ACC112 (cell line): ENCODE measurements around the gene TIGD1.
"Not testable (repeated sequence)": the region's sequence is repeated elsewhere in the genome, so short reads cannot be mapped to it uniquely, and the experiment has no call there.

Experiments used
- H2AFZ ChIP-seq: fragments of 200-600 bp; sonication (generic); one replicate; pipeline ENCODE4 v1.6.0; 2017; ENCODE audit warnings: antibody characterized with exemption, low read length; ENCODE audit not compliant: unreplicated experiment
- H3K27ac ChIP-seq: fragments of 200-600 bp; sonication (generic); 2 replicates; pipeline ENCODE4 v1.5.1; 2014; ENCODE audit warnings: low read depth, mild to moderate bottlenecking, antibody characterized with exemption, low read length, moderate library complexity
- H3K27me3 ChIP-seq: fragments of 200-600 bp; sonication (generic); 2 replicates; pipeline ENCODE4 v1.6.1; 2014; ENCODE audit warnings: mild to moderate bottlenecking, antibody characterized with exemption, low read length, moderate library complexity, mixed read lengths; ENCODE audit not compliant: insufficient read depth
- H3K36me3 ChIP-seq: fragments of 200-600 bp; sonication (generic); 2 replicates; pipeline ENCODE4 v1.6.1; 2016; ENCODE audit warnings: mild to moderate bottlenecking, antibody characterized with exemption, low read length, moderate library complexity, mixed read lengths; ENCODE audit not compliant: insufficient read depth
- H3K4me1 ChIP-seq: fragments of 200-600 bp; sonication (generic); one replicate; pipeline ENCODE4 v1.6.1; 2016; ENCODE audit warnings: low read length, mixed read lengths; ENCODE audit not compliant: insufficient read depth, unreplicated experiment, control insufficient read depth
- H3K4me3 ChIP-seq: fragments of 200-600 bp; sonication (generic); 2 replicates; pipeline ENCODE4 v1.5.1; 2014; ENCODE audit warnings: mild to moderate bottlenecking, low read depth, low read length
- H3K79me2 ChIP-seq: fragments of 200-600 bp; sonication (generic); one replicate; pipeline ENCODE4 v1.6.0; 2016; ENCODE audit warnings: low read length; ENCODE audit not compliant: control insufficient read depth, unreplicated experiment, insufficient read depth

Gene TIGD1

GRCh38 chr2:232570481-232570880 lies 20.1 kb upstream of the TIGD1 start:
- not testable (repeated sequence) for H3K27me3 ChIP-seq, H3K27ac ChIP-seq, H2AFZ ChIP-seq, H3K79me2 ChIP-seq, H3K4me3 ChIP-seq
- peaks cover 19% of the 10 kb centered on the region for H3K4me1 ChIP-seq
- H3K36me3 ChIP-seq = peaks cover 23% of the 10 kb centered on the region

- H2AFZ ChIP-seq = no peak overlapping the region
- H3K4me3 ChIP-seq = no peak overlapping the region
- H3K27me3 ChIP-seq = no peaks in the 10 kb centered on the region
- H3K27ac ChIP-seq = no peak overlapping the region
- peaks cover 23% of the 10 kb centered on the region for H3K36me3 ChIP-seq
- peaks cover 19% of the 10 kb centered on the region for H3K4me1 ChIP-seq
- no peaks in the 10 kb centered on the region for H3K79me2 ChIP-seq
These were observed 19.2 kb upstream of the TIGD1 start for GRCh38 chr2:232569541-232569940.

DNA sequence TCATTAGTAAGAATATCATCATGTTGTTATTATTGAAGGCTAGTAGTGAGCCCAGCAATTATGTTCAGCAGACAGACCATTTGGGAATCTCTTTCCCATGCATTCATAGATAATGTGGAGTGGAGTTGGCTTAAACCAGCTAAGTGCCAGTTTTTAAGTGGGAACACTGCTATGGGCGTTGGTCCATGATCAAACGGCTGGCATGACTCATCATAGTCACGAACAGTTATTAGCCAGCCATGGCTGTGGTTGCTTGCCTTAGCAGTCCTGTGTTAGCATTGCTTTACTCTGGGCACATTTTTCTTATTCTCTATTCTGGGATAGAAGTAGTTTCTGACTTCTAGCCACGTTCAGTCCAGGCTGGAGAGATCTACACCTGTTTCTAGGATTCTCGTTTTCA lies 17.8 kb upstream of the TIGD1 start:
- no peaks in the 10 kb centered on the region for H3K27me3 ChIP-seq
- no peaks in the 10 kb centered on the region for H3K79me2 ChIP-seq
- H3K36me3 ChIP-seq = peaks cover 33% of the 10 kb centered on the region
- peaks cover 19% of the 10 kb centered on the region for H3K4me1 ChIP-seq
- H3K4me3 ChIP-seq = no peak overlapping the region
- no peak overlapping the region for H2AFZ ChIP-seq
- H3K27ac ChIP-seq = peak overlapping the region; percentile 94

GRCh38 chr2:232567721-232568120 lies 17.4 kb upstream of the TIGD1 start:
- no peaks in the 10 kb centered on the region for H3K79me2 ChIP-seq
- peaks cover 19% of the 10 kb centered on the region for H3K4me1 ChIP-seq
- H3K27me3 ChIP-seq = no peaks in the 10 kb centered on the region
- peak overlapping the region; percentile 94 for H3K27ac ChIP-seq
- H3K36me3 ChIP-seq = peaks cover 29% of the 10 kb centered on the region
- no peak overlapping the region for H2AFZ ChIP-seq
- H3K4me3 ChIP-seq = no peak overlapping the region

GRCh38 chr2:232563580-232563979 lies 13.2 kb upstream of the TIGD1 start:
- Histone ChIP-seq H3K79me2 (no peaks in the 10 kb centered on the region), H3K4me1 (peaks cover 16% of the 10 kb centered on the region), H3K4me3 (no peak overlapping the region), H3K27ac (no peak overlapping the region), H3K36me3 (peaks cover 12% of the 10 kb centered on the region), H2AFZ (no peak overlapping the region), H3K27me3 (no peaks in the 10 kb centered on the region)

DNA sequence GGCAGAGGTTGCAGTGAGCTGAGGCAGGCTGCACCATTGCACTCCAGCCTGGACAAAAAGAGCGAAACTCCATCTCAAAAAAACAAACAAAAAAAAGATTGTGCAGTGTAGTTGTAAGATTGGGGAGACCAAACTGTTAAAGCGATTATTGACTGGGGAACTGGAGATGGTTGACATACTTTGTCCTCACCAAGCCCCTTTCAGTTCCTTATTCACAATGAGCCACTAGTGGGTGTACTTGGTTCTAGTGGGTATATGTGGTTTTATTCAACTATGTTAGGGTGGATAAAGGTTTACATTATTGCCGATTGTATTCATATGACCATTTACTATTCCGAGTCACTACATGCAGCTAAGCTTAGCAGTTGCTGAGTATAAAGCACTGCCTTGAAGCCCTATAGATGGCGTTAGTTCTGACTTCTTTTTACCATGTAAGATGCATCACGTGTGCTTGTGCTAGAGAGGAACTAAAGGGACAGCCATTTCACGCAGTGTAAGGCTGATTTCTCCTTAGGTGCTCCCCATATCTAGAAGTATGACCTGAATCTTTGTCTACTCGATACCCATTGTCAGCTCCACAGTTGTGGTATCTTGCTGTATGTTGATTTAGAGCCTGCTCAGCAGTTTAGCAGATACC lies 12.3 kb upstream of the TIGD1 start:
- peaks cover 7% of the 10 kb centered on the region for H3K4me1 ChIP-seq
- H3K27ac ChIP-seq = no peak overlapping the region
- H3K27me3 ChIP-seq = no peaks in the 10 kb centered on the region
- H3K36me3 ChIP-seq = peaks cover 16% of the 10 kb centered on the region
- no peak overlapping the region for H3K4me3 ChIP-seq
- H3K79me2 ChIP-seq = no peaks in the 10 kb centered on the region
- H2AFZ ChIP-seq = no peak overlapping the region

DNA sequence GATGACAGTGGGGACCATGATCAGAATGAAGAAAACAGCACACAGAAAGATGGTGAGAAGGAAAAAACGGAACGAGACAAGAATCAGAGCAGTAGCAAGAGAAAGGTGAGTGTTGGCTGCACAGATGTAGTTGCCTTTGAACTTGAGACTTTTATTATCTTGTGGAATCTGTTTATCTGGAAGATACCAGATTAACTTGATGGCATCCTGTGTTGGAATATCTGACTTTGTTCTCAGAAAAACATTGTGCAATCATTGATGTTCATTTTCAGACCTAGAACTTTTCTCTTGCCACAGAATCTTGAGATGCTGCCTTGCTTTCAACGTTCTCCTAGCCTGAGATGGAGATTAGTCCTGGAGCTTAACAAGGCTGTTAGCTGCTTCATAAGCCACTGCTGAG lies 6.1 kb upstream of the TIGD1 start:
- Histone ChIP-seq H3K79me2 (peaks cover 54% of the 10 kb centered on the region), H3K36me3 (peaks cover 15% of the 10 kb centered on the region; the same call in 1 of the 2 replicates), H3K27me3 (no peaks in the 10 kb centered on the region), H3K27ac (no peak overlapping the region), H2AFZ (no peak overlapping the region), H3K4me3 (no peak overlapping the region), H3K4me1 (peaks cover 5% of the 10 kb centered on the region)

- Histone ChIP-seq H2AFZ (no peak overlapping the region), H3K36me3 (peaks cover 16% of the 10 kb centered on the region; the same call in 1 of the 2 replicates), H3K79me2 (peaks cover 80% of the 10 kb centered on the region), H3K27ac (no peak overlapping the region), H3K4me1 (peaks cover 5% of the 10 kb centered on the region), H3K27me3 (no peaks in the 10 kb centered on the region), H3K4me3 (peak overlapping the region; percentile 89)
These were observed 1.4 kb upstream of the TIGD1 start for GRCh38 chr2:232551776-232552175.

DNA sequence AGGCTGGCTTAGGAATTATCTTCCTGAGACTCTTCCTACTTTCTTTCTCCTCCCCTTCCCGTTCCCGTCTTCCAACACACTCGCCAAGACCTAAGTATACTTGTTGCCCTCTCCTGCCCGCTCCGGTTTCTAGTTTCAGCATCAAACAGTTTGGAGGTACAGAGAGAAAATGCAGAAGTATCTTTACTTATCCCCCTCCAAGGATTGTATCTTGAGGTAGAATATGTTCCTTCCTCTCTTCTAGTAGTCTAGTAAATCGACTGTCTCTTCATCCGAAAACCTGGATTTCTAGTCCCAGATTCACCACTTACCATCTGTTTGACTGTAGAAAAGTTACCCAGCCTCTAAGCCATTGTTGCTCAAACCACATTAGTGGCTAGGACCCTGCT lies 887 bp upstream of the TIGD1 start:
- Histone ChIP-seq H3K36me3 (peaks cover 20% of the 10 kb centered on the region; the same call in 1 of the 2 replicates), H3K4me3 (peak overlapping the region; percentile 89), H3K4me1 (peaks cover 5% of the 10 kb centered on the region), H3K27ac (peak overlapping the region; percentile 98), H2AFZ (peak overlapping the region; percentile 39), H3K79me2 (peaks cover 74% of the 10 kb centered on the region), H3K27me3 (no peaks in the 10 kb centered on the region)

GRCh38 chr2:232549655-232550353 lies 553 bp downstream of the TIGD1 start:
- Histone ChIP-seq H3K4me1 (peaks cover 5% of the 10 kb centered on the region), H3K36me3 (peaks cover 20% of the 10 kb centered on the region; the same call in 1 of the 2 replicates), H3K79me2 (peaks cover 60% of the 10 kb centered on the region), H3K27ac (peak overlapping the region; percentile 98), H2AFZ (peak overlapping the region; percentile 92), H3K27me3 (no peaks in the 10 kb centered on the region), H3K4me3 (peak overlapping the region; percentile 89)

DNA sequence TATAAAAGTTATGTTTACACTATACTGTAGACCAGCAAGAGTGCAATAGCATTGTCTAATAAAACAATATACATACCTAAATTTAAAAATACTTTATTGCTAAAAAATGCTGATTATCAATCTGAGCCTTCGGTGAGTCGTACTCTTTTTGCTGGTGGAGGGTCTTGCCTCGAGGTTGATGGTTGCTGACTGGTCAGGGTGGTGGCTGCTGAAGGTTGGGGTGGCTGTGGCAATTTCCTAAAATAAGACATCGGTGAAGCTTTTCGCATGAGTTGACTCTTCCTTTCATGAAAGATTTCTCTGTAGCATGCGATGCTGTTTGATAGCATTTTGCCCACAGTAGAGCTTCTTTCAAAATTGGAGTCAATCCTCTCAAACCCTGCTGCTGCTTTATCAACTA lies 2.4 kb downstream of the TIGD1 start:
- Histone ChIP-seq H3K4me1 (peaks cover 5% of the 10 kb centered on the region), H3K36me3 (peaks cover 17% of the 10 kb centered on the region; the same call in 1 of the 2 replicates), H3K27me3 (no peaks in the 10 kb centered on the region), H3K4me3 (no peak overlapping the region), H3K27ac (no peak overlapping the region), H3K79me2 (peaks cover 42% of the 10 kb centered on the region), H2AFZ (no peak overlapping the region)
